ENCODE data around the gene CAPN11.

DNA sequence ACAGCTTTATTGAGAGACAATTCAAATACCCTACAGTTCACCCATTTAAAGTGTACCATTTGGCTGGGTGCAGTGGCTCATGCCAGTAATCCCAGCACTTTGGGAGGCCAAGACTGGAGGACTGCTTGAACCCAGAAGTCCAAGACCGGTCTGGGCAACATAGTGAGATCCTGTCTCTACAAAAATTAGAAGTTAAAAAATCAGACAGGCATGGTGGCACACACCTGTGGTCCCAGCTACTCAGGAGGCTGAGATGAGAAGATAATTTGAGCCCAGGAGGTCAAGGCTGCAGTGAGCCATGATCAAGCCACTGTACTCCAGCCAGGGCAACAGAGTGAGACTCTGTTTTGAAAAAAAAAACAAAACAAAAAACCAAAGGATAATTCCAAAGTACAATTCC lies 8.9 kb downstream of the CAPN11 start:
- TF ChIP-seq, protein P1, sequence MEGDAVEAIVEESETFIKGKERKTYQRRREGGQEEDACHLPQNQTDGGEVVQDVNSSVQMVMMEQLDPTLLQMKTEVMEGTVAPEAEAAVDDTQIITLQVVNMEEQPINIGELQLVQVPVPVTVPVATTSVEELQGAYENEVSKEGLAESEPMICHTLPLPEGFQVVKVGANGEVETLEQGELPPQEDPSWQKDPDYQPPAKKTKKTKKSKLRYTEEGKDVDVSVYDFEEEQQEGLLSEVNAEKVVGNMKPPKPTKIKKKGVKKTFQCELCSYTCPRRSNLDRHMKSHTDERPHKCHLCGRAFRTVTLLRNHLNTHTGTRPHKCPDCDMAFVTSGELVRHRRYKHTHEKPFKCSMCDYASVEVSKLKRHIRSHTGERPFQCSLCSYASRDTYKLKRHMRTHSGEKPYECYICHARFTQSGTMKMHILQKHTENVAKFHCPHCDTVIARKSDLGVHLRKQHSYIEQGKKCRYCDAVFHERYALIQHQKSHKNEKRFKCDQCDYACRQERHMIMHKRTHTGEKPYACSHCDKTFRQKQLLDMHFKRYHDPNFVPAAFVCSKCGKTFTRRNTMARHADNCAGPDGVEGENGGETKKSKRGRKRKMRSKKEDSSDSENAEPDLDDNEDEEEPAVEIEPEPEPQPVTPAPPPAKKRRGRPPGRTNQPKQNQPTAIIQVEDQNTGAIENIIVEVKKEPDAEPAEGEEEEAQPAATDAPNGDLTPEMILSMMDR (IDR thresholded peaks at IDR 0.05; ENCODE audit: insufficient read depth, low read length, poor library complexity, severe bottlenecking) = no peak
- TF ChIP-seq EZH2phosphoT487 (conservative IDR thresholded peaks at IDR 0.05; ENCODE audit: low read length) = no peak

Data from SU-DHL-6 (cell line).